ENCODE measurements around the gene ASCL1. TPM values are rescaled to one million over a fixed set of nuclear protein-coding genes. Genes with fewer than 3 reads are reported as not detected.

The ASCL1 gene
- total and polyA plus RNA-seq, 2 of the 13 experiments (the other 11 are each of a cell fraction or from before 2014, with no cell fraction given), result not detected

- no peak for TF ChIP-seq ZHX2 (IDR thresholded peaks at IDR 0.05; ENCODE audit: low read depth)
- TF ChIP-seq ZHX2 (CRISPR knock-in tag; IDR thresholded peaks at IDR 0.05; ENCODE audit: borderline replicate concordance), result no peak
- peak; percentile 78 for TF ChIP-seq HOXA3 (CRISPR knock-in tag; IDR thresholded peaks at IDR 0.05)
- no peak for TF ChIP-seq NFKB2 (CRISPR knock-in tag; IDR thresholded peaks at IDR 0.05; ENCODE audit: borderline replicate concordance)
- peak; percentile 79 to 99 for TF ChIP-seq EP300 (IDR thresholded peaks at IDR 0.05; ENCODE audit: low read depth in 2 of 2, low read length in 2 of 2)
- peak; percentile 91 for TF ChIP-seq EP300 (CRISPR knock-in tag; IDR thresholded peaks at IDR 0.05; ENCODE audit: borderline replicate concordance)
- peak; percentile 44; the same call in 1 of the 2 replicates for TF ChIP-seq TFAP4 (IDR thresholded peaks at IDR 0.05; ENCODE audit: borderline replicate concordance, low read depth)
- 0 out of 2 replicates have a peak, but pooled peaks have one; percentile 59 for TF ChIP-seq MXD4 (CRISPR knock-in tag; IDR thresholded peaks at IDR 0.05)
- TF ChIP-seq MAFK (conservative IDR thresholded peaks at IDR 0.05 in 1 of 2, IDR thresholded peaks at IDR 0.05 in 1 of 2; ENCODE audit: low read length in 2 of 2), result peak; percentile 67 to 68; a peak in 3 of 4 replicates
- TF ChIP-seq GATA4 (IDR thresholded peaks at IDR 0.05; ENCODE audit: borderline replicate concordance, low read depth), result peak; percentile 97
- TF ChIP-seq HNF1A (IDR thresholded peaks at IDR 0.05; ENCODE audit: low read depth), result peak; percentile 97
- peak; percentile 99 for TF ChIP-seq HNF1A (CRISPR knock-in tag; IDR thresholded peaks at IDR 0.05; ENCODE audit: borderline replicate concordance)
- no peak for TF ChIP-seq CBX1 (IDR thresholded peaks at IDR 0.05; ENCODE audit: low read depth)
- TF ChIP-seq POLR2AphosphoS5 (IDR thresholded peaks at IDR 0.05; ENCODE audit: low read depth, low read length), result no peak
- TF ChIP-seq FOXP4 (CRISPR knock-in tag; IDR thresholded peaks at IDR 0.05), result peak; percentile 98
- TF ChIP-seq ZNF362 (CRISPR knock-in tag; IDR thresholded peaks at IDR 0.05; ENCODE audit: borderline replicate concordance), result peak; percentile 91
Measured at GRCh38 chr12:102920271-102920670, 37.2 kb upstream of the ASCL1 start (continued).

Measured in HepG2 (cell line).